22Rv1 (cell line): ENCODE results near the gene PTPRC.

Source experiments
- CTCF ChIP-seq: fragments of 450-650 bp; IDR thresholded peaks from 2 replicates; pipeline ENCODE4 v1.5.1; 2017; ENCODE audit warnings: mild to moderate bottlenecking
- ZFX ChIP-seq: fragments of 450-650 bp; IDR thresholded peaks from 2 replicates; pipeline ENCODE4 v1.6.1; 2017; ENCODE audit warnings: antibody characterized with exemption, borderline replicate concordance

GRCh38 chr1:198701250-198701649, 62.4 kb downstream of the PTPRC start:
- no peak for TF ChIP-seq CTCF
- TF ChIP-seq ZFX = no peak
